Suppressor macrophage treated with lipopolysaccharide for 4 hours (primary cell): ENCODE results near the gene ELP4.

Experiments used
- DNase-seq: peaks from one replicate; pipeline ENCODE4 v3.0.0-alpha.2; 2020

Gene ELP4

DNA sequence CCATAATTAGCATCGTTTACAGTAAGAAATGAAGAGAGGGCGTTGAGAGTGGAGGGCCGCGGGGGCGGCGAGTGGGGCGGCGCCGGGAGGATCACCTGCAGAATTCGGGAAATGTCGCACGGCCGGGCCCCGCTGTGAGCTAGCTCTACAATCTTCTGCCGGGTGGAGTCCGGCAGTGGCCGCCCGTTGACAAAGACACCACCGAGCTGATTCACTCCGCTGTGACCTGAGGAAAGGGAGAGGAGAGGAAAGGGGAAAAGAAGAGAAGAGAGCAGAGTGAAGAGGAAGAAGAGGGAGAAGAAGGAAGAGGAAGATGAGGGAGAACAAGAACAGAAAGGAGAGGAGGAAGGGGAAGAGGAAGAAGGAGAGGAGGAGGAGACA lies 293.0 kb downstream of the ELP4 start:
- DNase-seq: no peak

GRCh38 chr11:31802990-31803812 lies 293.6 kb downstream of the ELP4 start:
- DNase-seq: no peak

GRCh38 chr11:31803813-31804311 lies 294.3 kb downstream of the ELP4 start:
- DNase-seq: no peak

DNA sequence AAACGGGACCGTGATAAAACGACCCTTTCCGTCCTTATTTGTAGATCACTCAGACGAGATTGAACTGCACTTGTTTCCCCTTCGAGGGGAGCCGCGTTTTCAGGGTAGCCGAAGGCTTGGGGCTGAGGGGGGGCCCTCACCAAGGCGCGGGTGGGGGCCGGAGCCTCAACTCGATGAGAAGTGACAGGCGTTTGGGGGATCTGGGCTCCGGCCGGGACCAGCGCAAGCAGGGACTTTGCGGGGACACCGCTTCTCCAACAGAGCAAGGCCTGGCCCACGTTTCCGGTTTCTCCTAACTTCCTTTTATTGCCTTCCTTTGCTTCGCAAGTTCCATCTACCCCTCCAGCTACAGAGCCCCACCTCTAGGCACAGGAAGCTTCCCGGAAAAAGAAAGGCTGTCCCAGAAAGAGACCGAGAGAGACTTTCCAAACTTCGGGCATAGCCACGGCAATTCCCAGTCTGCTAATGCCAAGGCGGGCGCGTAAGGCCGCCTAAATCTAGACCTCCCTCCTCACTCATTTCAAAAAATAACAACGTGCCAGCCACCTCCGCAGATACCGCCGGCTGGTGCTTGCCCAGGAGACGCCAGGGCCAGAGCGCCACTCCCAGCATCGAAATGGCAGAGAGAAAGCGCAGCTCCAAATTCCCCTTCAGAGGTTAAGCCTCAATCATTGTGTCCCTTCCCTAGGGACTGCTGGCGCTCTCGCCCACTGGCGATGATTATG lies 294.9 kb downstream of the ELP4 start:
- no peak for DNase-seq

GRCh38 chr11:31805037-31805628 lies 295.6 kb downstream of the ELP4 start:
- no peak for DNase-seq

GRCh38 chr11:31805629-31806185 lies 296.1 kb downstream of the ELP4 start:
- DNase-seq: no peak

- DNase-seq: no peak
Observed at GRCh38 chr11:31806186-31806927, 296.8 kb downstream of the ELP4 start.

- no peak for DNase-seq
Observed at GRCh38 chr11:31806928-31807798, 297.6 kb downstream of the ELP4 start.

GRCh38 chr11:31807799-31808667 lies 298.5 kb downstream of the ELP4 start:
- no peak for DNase-seq

DNA sequence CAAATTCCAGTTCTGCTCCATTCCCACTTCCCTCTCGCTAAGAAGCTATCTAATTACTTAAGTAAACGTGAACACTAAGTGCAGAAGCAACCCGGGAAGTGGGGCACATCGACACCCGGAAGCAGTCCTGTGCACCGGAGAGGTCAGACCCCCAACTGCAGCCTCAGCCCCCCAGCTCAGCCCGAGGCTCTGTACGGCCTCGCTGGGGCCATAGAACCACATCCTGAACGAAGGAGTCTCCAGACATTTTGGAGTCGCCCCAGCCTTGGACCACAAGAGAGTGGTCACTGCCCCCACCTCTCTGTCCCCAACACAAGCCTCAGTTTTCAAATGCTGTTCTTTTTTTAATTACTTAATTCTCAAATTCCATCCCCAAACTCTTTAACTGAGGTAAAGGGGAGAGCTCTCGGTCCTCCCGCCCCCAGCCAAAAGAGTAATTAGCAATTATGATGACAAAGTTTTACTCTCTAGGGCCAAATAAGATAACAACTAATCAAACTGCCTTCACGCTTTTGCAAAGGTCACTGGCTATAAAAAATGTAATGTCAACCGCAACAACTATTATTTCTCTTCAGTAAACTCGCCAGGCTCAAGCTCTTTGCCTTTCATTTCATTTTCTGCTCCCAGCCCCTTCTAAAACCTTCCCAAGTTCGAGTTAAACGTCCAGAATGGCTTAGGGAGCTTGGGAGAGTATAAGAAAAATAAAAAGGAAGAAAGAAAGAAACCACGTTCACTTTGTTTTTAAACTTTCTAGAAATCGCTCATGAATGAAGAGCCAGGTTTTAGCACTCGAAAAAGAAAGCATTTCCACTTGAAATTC lies 299.4 kb downstream of the ELP4 start:
- DNase-seq: no peak

DNA sequence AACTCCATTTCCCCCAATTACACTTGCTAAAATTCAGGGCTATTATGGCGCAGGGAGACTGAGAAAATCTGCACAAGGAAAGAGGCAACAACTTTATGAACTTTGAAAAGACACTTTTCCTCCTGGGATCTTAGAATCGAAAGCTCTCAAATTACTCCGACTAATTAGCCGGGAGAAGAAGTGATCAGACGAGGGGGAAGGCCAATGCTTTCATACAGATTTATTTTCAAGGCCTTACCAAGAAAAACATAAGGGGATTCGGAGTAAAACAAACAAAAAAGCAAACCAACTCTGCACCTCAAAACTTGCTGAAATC lies 299.9 kb downstream of the ELP4 start:
- no peak for DNase-seq

- DNase-seq: no peak
Observed at GRCh38 chr11:31809857-31810778, 300.6 kb downstream of the ELP4 start.

- peak; percentile 87 for DNase-seq
Observed at GRCh38 chr11:31810779-31811647, 301.4 kb downstream of the ELP4 start, which contains the start of gene PAX6. Gene PAX6 (minus strand): TSS chr11:31811322. CDS start chr11:31806411, 4,911 bp downstream.

DNA sequence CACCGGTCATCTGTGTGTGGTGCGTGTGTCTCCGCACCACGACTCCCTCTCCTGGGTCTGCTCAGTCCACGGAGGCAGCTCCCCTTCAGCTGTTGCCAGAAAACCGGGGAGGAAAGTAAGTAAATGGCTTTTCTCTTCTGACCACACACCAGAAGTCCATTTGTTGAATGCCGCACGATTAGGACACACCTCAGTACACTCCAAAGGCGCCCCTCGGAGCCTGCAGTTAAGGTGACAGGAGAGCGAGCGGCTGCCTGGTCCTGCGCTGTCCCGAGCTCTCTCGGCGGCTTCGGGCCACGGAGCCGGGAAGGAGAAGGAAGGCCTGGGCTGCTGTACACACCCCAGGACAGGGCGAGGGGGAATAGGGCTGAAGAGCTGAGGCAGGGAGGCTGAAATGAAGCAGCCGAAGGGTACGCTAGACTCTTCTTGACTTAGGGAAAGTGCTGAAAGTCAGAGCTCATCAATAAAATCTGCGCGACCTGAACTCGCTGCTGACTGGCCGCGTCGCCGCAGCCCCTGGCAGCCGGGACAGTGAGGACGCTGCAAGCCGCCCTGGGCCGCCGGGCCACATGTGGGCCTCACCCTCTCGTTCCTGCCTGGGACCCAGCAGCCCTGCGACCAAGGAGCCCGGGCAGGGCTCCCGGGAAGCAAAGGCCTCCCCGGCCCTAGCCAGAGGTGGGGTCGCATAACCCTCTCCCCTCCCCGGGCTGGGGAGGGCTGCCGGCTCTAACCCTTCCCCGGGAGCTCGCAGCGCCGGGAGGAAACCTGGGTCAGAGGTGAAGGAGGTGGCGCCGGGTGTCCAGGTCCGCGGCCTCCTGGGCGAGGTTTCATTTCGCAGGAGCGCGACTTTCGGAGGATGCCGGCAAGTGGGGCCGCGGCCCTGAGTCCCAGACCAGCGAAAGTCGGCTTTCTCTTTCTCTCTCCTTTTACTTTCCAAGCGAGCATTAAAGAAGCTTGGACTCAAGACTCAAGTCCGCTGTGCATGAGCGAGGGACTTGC lies 303.1 kb downstream of the ELP4 start:
- peak; percentile 38 for DNase-seq

DNA sequence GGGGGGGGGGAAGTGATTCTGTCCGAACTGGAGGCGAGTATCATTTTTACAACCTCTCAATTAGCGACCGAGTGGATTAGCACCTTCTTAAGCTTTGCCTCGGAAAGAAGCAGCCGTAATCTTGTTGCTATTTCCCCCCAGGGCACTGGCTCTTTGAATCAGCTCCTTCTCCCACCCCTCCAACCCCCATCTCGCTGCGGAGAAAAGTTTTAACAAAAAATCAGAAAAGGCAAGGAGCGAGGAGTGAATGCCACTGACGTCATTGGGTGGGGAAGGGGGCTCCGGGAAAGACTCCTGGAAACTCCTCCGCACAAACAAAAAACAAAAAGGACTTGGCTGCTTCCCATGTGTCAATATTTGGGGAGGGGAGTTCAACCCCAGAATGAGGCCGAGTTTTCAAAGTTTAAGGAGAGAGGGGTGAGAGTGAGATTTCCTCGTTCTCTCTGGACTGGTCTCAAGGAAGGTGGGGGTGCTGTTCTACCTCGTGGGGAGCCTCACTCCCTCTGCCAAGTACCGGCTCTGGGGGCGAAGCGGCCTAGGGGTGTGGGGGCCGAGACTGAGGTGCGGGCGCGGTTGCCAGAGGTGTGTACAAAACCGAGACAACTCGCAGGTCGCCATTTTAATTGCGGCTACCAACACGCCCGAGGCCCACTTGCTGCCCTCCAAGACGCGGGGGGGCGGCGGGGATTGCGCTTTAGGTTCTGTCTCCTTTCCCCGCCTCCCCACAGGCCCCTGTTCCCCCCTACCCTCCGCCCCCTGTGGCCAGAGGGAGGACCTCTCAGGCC lies 304.0 kb downstream of the ELP4 start:
- DNase-seq: no peak
